Cardiac muscle cell (in vitro differentiated cells and primary cell): ENCODE measurements around the gene BCR. TPM values are rescaled to one million over a fixed set of nuclear protein-coding genes. Genes with fewer than 3 reads are reported as not detected.

Experiments
- DNase-seq, 2 donors: peaks; one replicate each; pipeline versions ENCODE4 v3.0.0 to v3.0.0-alpha.2; 2010 to 2017; ENCODE audit warnings: low read depth in 1 of 2, low spot score in 1 of 2
- H3K27ac ChIP-seq: fragments of 200-600 bp; sonication (generic); 2 replicates; pipeline ENCODE4 v1.5.1; 2016
- H3K27me3 ChIP-seq: fragments of 200-600 bp; sonication (generic); 2 replicates; pipeline ENCODE4 v1.6.0; 2016; ENCODE audit warnings: control low read depth
- H3K36me3 ChIP-seq: fragments of 200-600 bp; sonication (generic); 2 replicates; pipeline ENCODE4 v1.5.1; 2016; ENCODE audit warnings: control low read depth
- H3K4me1 ChIP-seq: fragments of 200-600 bp; sonication (generic); 2 replicates; pipeline ENCODE4 v1.8.1; 2017; ENCODE audit warnings: low read depth, mild to moderate bottlenecking, mixed run types
- H3K4me3 ChIP-seq: fragments of 200-600 bp; sonication (generic); 2 replicates; pipeline ENCODE4 v1.5.1; 2016; ENCODE audit warnings: mild to moderate bottlenecking
- H3K9me3 ChIP-seq: fragments of 200-600 bp; sonication (generic); 2 replicates; pipeline ENCODE4 v1.5.1; 2017; ENCODE audit warnings: low read depth, mild to moderate bottlenecking, control low read depth
- polyA plus RNA-seq: library from polyadenylated mRNA; unstranded; fragments of >200 nt; fragmentation: Nextera tagmentation; extraction: Ambion mirVana; gene quantifications from 2 replicates; pipeline ENCODE4 v1.2.1, GENCODE V29; 2016
- total RNA-seq: library from RNA; depleted of rRNA; stranded (reverse); fragments of >200 nt; gene quantifications from 2 replicates; pipeline ENCODE4 v1.2.3, GENCODE V29; 2016
- TF ChIP-seq, protein P1 (sequence below): IDR thresholded peaks from 2 replicates; pipeline ENCODE4 v1.5.1; 2012; ENCODE audit warnings: low read depth, mild to moderate bottlenecking, low read length

The BCR gene
- total and polyA plus RNA-seq, 2 experiments from 2014 or later = 30.9 to 53.1 TPM

DNA sequence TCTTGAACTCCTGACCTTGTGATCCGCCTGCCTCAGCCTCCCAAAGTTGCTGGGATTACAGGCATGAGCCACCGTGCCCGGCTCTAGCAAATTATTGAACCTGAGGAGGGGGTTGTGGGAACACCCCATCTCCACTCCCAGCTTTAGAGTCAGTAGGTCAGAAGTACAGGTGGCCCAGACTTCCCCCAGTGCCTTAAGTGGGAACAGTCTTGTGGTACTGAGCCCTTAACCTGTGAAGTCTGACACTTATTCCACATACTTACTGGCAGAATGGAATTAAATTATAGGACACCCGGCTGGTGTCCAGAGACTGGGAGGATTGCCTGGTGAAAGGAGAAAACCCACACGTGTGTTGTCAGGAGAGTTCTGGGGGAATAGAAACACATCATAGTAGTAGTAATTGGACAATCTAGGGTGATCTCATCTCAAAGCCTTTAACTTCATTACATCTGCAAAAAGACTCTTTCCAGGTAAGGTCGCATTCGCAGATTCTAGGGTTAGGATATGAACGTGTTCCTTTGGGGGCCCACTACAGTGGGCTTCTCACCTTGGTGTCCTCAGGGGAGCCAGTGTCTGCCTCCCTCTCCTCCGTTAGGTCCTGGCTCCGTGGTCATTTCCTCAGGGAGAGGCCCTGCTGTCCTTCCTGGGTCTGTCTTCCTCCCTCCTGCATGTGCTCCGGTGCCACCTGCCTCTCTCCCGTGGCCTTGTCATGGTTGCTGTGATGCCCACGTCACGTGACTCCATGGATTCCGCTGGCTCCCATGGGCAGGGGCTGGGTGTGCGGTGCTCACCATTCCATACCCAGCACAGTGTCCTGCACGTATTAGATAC lies 63.8 kb downstream of the BCR start:
- Histone ChIP-seq H3K36me3 (no peaks in the 10 kb centered on the region), H3K4me1 (peaks cover 35% of the 10 kb centered on the region), H3K27ac (peak overlapping the region; percentile 81), H3K27me3 (no peaks in the 10 kb centered on the region), H3K4me3 (no peak overlapping the region), H3K9me3 (no peaks in the 10 kb centered on the region)
- TF ChIP-seq, protein P1, sequence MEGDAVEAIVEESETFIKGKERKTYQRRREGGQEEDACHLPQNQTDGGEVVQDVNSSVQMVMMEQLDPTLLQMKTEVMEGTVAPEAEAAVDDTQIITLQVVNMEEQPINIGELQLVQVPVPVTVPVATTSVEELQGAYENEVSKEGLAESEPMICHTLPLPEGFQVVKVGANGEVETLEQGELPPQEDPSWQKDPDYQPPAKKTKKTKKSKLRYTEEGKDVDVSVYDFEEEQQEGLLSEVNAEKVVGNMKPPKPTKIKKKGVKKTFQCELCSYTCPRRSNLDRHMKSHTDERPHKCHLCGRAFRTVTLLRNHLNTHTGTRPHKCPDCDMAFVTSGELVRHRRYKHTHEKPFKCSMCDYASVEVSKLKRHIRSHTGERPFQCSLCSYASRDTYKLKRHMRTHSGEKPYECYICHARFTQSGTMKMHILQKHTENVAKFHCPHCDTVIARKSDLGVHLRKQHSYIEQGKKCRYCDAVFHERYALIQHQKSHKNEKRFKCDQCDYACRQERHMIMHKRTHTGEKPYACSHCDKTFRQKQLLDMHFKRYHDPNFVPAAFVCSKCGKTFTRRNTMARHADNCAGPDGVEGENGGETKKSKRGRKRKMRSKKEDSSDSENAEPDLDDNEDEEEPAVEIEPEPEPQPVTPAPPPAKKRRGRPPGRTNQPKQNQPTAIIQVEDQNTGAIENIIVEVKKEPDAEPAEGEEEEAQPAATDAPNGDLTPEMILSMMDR = no peak
- no peak for DNase-seq

- H3K4me3 ChIP-seq = no peak overlapping the region
- H3K27me3 ChIP-seq = no peaks in the 10 kb centered on the region
- H3K9me3 ChIP-seq = no peaks in the 10 kb centered on the region
- TF ChIP-seq, protein P1 = no peak
- peaks cover 38% of the 10 kb centered on the region for H3K4me1 ChIP-seq
- DNase-seq = no peak
- H3K36me3 ChIP-seq = no peaks in the 10 kb centered on the region
- H3K27ac ChIP-seq = no peak overlapping the region
These were observed 64.4 kb downstream of the BCR start for GRCh38 chr22:23244690-23245044.

- DNase-seq = no peak
- Histone ChIP-seq H3K36me3 (no peaks in the 10 kb centered on the region), H3K4me3 (no peak overlapping the region), H3K27me3 (no peaks in the 10 kb centered on the region), H3K27ac (no peak overlapping the region), H3K4me1 (peaks cover 44% of the 10 kb centered on the region), H3K9me3 (no peaks in the 10 kb centered on the region)
- TF ChIP-seq, protein P1 = no peak
These were observed 64.9 kb downstream of the BCR start for GRCh38 chr22:23245045-23245798.

DNA sequence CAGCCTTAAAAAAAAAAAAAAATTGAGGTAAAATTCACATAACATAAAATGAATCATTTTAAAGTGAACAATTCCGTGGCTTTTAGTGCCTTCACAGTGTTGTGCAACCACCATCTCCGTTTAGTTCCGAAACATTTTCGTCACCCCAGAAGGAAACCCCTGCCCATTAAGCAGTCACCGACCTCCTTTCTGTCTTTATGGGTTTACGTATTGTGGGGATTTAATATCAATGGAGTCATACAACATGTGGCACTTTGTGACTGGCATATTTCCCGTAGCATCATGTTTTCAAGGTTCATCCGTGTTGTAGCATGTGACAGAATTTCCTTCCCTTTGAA lies 65.5 kb downstream of the BCR start:
- Histone ChIP-seq H3K27me3 (no peaks in the 10 kb centered on the region), H3K36me3 (no peaks in the 10 kb centered on the region), H3K27ac (no peak overlapping the region), H3K4me1 (peaks cover 44% of the 10 kb centered on the region), H3K9me3 (no peaks in the 10 kb centered on the region), H3K4me3 (no peak overlapping the region)
- TF ChIP-seq, protein P1 = no peak
- DNase-seq = no peak

- Histone ChIP-seq H3K27me3 (no peaks in the 10 kb centered on the region), H3K4me1 (peaks cover 34% of the 10 kb centered on the region)
- DNase-seq = no peak
These were observed 66.9 kb downstream of the BCR start for GRCh38 chr22:23246982-23247766.

More at GRCh38 chr22:23246982-23247766, 66.9 kb downstream of the BCR start:
- Histone ChIP-seq H3K36me3 (no peaks in the 10 kb centered on the region), H3K9me3 (no peaks in the 10 kb centered on the region), H3K4me3 (no peak overlapping the region), H3K27ac (no peak overlapping the region)
- TF ChIP-seq, protein P1 = no peak
